ENCODE measurements around the gene CCDC192.

Gene CCDC192

DNA sequence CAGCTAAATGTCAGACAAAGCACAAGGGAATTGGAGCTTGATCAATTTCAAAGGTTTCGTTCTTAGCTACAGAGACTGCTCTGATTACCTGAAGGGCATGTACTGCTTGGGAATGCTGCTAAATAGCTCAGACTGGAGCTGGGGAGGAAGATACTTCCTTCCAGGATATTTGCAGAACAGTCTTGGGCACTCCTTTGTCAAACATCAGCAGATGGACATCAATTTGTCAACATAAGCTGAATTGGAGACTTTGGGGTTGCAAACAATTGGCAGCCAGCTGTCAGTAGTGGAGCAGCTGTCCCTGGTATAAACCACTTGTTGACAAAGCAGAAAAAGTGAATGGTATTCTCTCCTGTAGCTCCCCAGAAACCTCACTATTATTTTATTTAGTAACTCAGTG lies 182.0 kb downstream of the CCDC192 start:
- no peak for DNase-seq (ENCODE audit: low read depth)

DNA sequence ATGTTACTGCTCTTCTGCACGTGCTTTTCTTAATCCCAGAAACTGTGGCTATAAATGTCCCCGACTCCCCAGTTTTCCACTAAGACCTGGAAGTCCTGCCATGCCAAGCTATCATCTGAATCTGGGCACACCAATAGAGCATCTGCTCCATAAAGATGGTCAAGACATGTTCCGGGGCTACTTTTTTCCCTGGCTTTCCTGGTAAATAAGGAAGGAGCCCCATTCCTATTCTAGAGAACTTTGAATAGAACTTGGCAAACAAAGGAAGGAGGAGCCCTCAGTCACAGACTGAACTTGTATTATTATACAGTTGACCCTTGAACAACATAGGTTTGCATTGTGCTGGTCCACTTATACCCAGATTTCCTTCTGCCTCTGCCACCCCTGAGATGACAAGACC lies 182.9 kb downstream of the CCDC192 start:
- DNase-seq (ENCODE audit: low read depth) = no peak

DNA sequence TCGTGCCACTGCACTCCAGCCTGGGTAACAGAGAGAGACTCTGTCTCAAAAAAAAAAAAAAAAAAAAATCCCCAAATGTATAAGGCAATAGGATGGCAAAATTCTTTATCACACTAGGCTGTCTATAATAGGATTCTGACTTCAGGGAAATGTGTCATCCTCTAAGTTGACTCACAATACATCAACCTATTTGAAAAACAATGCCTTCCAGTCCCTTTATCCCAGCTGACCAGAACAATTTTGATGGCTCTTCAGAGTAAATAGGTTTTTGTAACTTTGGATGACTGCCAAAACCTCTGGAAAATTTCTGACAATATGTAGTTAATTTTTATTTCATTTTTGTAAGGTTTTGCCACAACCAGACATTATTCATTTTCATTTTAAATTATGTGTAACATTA lies 184.1 kb downstream of the CCDC192 start:
- DNase-seq (ENCODE audit: low read depth) = no peak

DNA sequence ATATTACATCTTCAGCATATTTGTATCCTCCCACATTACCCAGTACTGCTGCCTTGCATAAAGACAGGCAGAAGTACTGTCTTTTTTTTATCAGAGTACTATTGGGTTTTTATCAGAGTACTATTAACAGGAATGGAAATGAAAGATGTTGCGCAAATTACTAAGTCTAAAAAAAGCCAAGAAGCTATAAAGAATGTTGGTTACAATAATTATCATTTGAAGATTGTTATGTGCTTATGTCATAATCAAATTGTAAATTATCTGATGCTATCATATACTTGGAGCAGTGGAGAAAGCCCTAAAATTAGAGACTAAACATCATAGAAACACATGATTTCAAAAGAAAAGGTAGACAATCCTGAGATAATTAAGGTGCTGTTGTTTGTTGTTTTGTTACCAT lies 188.8 kb downstream of the CCDC192 start:
- no peak for DNase-seq (ENCODE audit: low read depth)

DNA sequence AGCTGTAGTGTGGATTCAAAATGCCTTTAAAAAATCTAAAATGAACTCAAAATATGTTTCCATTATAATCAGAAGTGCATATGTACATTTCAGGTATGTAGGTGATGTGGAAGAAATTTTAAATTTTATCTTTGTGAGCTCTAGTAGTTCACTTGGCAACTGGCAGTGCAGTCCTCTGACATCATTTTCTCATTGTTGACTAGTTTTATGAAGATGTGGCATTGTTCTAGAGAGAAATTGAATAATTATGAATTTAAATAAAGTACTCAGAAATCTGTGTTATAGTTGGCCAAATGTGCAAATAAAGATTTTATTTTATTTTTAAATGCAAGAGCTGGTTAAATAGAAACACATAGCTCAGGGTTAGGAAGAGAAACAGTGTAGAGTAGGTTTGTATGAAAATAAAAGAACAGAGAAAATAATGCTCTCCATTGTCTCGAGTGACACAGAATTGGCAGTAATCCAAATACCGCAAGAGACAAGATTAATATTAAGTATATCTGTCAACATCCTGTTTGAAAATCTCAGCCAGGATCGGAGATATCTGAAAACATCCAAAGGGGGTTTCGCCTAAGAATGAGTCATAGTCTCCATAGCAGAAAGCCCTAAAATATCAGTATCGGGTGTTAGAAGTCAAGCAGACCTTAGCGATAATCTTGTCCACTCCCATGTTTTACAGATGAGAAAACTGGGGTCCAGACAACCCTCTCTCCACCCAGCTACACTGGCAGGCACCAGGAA lies 189.4 kb downstream of the CCDC192 start:
- no peak for DNase-seq (ENCODE audit: low read depth)

DNA sequence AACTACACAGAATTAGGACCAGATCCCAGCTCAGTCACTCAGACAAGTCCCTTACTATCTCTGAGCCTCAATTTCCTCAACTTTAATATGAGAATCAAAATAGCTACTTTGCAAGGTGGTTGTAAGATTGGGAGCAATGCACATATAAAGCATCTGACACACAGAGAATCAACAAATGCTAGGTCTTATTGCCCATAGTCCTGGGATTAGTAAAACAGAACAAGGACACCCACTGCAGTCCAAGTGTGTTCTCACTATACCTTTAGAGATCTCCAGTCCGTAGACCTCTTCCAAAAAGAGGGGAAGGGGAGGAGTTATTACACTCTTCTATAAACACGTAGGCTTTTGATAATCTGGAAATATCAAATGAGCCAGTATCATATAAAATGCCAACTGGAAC lies 190.0 kb downstream of the CCDC192 start:
- no peak for DNase-seq (ENCODE audit: low read depth)

DNA sequence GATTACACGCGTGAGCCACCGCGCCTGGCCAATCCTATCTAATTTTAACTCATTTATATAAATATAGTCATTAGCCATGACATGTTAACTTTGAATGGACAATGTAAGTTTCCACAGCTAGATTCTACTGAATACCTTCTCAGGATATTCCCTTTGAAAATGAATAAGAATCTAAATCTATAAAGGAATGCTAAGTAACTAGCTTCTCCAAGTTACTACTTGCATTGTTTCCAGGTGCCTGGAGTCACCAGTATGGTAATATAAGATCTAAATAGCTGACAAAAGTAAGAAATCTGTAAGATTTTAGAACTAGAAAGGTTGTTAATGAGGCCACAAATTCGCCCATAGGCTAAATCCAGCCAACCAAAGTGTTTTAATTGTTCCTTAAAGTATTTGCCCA lies 191.3 kb downstream of the CCDC192 start:
- DNase-seq (ENCODE audit: low read depth) = no peak

DNA sequence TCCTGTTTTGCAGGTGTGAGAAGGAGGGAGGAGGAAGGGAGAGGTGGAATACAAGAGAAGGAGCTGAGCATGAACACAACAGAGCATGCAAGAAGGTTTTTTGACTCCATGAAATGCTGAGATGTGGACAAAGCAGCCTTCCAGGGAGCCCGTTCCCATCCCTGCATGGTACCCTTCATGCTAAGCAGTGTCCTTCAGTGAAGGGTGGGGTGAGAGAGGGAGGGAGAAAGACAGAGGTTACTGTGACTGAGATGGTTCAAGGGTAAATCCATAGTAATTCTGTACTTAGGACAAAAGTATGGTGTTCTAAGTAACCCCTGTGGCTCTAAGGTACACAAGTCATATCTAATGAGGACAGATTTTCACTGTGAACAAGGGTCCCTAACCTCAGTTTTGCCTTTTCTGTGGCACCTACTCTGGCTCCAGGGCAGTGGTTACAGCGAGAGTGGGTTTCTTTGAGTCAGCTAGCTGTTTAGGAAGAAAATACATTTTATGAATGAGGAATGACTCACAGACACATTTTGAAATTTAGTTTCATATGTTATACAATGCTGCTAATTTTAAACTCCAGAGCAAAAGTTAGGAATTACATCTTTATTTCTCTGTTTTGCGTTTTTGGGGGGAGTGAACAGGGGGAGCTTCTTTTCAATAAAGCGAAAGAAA lies 195.5 kb downstream of the CCDC192 start:
- no peak for DNase-seq (ENCODE audit: low read depth)

DNA sequence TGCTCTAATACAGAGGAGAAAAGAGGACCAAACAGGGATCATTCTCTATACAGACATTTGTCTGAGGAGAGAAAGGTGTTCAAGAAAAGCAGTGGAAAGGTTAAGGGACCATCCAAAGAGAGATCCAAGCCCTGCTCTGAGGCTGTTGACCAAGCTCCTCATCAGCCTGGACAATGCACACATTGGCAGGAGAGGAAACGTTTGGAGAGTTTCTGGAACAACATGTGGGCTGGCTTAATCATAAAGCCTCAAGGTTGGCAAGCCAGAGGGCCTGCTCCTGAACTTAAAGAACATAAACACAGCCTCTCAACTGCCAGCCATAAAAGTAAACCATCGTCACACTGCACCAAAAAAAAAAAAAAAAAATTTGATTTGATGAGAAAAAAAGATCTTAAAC lies 196.0 kb downstream of the CCDC192 start:
- no peak for DNase-seq (ENCODE audit: low read depth)

DNA sequence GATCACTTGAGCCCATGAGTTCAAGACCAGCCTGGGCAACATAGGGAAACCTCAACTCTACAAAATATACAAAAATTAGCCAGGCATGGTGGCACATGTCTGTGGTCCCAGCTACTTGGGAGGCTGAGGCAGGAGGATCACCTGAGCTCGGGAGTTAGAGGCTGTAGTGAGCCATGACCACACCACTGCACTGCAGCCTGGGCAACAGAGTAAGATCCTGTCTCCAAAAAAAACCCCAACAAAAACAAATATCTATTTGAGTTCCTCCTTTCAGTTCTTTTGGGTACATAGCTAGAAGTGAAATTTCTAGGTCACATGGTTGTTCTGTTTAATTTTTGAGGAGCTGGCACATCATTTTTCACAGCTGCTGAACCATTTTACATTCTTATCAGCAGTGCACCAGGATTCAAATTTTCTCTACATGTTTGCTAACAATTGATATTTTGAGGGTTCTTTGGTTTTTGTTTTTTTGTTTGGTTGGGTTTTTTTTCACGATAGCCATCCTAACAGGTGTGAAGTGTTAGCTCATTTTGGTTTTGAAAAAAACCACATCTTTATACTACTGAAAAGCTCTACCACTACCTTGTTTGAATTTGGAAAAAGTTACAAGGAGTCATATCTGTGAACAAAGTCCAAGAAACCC lies 203.5 kb downstream of the CCDC192 start:
- no peak for DNase-seq (ENCODE audit: low read depth)

DNA sequence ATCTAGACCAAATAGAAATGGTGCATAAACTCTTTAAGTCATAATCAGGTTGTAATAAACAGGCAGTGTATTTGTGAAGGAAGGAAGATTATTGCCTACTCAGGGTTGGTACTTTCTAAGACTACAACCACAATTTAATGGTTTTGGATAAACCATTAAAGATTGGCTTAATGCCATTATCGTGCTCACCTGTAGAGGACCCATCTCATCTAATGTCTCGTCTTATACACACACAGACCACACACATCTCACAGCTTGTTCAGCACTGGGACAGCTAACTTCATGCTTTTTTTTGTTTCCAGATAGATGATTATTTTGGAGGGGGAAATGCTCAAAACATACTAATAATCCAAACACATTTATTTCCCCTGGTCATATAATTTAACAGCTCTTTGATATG lies 204.7 kb downstream of the CCDC192 start:
- DNase-seq (ENCODE audit: low read depth) = no peak

DNA sequence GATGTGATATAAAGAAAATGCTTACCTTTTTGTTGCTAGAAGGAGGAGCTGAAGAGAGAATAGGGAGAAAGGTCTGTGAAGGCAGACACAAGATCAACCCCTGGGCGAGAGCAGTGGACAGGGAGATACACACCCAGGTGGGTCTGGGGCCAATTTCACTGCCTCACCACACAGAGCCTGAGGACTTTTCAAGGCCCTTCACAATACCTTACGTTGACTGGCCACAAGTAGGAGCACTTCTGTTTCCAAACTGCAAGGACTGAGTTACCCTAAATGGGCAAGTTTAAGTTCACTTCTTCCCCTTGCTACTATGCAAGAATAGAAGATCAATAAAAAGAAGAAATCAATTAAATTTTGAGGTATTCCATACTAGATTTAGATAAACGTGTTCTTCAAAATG lies 205.9 kb downstream of the CCDC192 start:
- DNase-seq (ENCODE audit: low read depth) = no peak

DNA sequence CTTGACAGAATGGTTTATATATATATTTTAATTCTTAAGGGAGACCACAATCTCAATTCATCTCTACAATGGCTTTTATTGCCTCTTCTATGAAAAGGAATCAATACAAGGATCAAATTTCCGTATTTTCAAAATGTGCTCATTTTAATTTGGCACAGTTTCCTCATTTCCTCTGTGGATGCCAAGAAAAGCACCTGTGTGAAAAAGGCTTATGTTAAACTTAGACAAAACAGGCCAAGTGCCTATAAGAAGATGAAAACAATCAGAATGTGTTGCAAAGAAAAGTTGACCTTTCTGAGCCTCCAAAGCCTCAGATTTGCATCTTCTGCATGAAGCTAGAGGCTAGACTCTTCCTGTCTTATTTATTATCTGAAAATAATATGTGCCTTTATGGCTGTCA lies 206.6 kb downstream of the CCDC192 start:
- DNase-seq (ENCODE audit: low read depth) = no peak

DNA sequence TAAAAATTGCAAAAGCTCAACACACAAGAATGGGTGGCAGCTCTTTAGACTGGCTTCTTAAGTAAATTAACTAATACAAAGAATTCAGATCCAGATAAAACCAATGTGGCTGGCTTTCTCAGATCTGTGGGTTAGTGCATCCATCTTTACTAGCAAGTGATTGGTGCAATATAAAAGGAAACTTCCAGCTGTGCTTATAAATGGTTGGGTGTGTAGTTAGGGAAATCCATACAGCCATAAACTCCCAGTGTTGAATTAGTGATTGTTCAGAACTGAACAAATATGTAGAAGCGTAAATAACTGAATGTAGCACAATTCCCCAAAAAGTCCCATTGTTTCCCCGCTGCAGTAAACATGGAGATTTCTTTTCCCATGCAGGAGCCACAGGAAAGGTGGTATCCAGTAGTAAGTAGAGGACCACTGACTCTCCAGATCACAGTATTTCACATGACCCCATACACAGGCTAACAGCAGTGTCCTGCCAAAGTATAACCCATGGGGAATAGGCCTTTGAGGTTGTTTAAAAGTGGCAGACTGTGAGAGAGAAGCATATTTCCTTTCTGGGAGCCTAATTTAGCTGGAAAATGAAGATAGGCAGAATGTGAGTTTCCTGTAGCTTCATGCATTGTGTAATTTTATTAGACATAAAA lies 207.2 kb downstream of the CCDC192 start:
- DNase-seq (ENCODE audit: low read depth) = no peak

DNA sequence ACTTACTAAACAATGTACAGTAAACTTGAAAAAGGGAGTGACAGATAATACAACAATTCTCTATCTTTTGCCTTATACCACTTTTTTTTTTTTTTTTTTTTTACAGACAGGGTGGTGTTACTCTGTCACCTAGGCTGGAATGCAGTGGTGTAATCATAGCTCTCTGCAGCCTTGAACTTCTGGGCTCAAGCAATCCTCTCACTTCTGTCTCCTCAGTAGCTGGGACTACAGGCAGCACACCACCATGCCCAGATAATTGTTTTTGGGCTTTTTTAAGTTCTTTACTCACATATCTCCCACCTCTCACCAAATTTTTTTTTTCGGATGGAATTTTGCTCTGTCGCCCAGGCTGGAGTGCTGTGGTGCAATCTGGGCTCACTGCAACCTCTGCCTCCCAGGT lies 208.4 kb downstream of the CCDC192 start:
- DNase-seq (ENCODE audit: low read depth) = no peak

DNA sequence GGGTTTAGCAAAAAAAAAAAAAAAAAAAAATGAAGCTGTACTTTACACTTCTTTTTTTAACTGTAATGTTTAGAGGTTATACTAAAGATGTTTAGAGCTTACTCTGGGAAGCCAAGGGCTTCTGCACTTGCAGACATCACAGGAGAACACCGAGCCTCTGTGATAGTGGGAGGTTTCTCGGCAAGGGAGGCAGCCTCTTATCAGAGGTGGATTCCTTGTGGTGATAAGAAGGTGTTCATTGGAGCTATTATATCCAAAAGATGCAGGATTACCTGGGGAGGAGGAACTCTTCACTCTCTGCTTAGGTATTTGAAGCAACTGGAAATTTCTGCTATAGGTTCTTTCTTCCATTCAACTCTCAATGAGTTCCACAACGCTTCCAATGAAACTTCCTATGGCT lies 209.2 kb downstream of the CCDC192 start:
- no peak for DNase-seq (ENCODE audit: low read depth)

DNA sequence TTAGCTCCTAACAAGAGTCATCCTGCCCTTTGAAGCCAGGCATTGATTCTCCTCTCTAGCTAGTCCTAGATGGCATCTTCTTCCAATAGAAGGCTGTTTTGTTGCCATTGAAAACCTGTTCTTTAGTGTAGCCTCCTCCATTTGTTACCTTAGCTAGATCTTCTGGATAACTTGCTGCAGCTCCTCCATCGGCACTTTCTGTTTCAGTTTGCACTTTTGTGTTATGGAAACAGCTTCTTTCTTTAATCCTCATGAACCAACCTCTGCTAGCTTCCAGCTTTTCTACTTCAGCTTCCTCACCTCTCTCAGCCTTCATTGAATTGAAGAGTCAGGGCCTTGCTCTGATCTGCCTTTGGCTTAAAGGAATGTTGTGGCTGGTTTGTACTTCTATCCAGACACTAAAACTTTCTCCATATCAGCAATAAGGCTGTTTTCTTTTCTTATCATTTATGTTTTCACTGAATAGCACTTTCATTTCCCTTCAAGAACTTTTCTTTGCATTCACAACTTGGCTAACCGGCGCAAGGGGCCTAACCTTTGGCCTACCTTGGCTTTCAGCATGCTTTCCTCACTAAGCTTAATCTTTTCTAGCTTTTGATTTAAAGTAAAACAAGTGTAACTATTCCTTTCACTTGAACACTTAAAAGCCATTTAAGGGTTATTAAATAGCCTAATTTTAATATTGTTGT lies 213.8 kb downstream of the CCDC192 start:
- DNase-seq (ENCODE audit: low read depth) = no peak

DNA sequence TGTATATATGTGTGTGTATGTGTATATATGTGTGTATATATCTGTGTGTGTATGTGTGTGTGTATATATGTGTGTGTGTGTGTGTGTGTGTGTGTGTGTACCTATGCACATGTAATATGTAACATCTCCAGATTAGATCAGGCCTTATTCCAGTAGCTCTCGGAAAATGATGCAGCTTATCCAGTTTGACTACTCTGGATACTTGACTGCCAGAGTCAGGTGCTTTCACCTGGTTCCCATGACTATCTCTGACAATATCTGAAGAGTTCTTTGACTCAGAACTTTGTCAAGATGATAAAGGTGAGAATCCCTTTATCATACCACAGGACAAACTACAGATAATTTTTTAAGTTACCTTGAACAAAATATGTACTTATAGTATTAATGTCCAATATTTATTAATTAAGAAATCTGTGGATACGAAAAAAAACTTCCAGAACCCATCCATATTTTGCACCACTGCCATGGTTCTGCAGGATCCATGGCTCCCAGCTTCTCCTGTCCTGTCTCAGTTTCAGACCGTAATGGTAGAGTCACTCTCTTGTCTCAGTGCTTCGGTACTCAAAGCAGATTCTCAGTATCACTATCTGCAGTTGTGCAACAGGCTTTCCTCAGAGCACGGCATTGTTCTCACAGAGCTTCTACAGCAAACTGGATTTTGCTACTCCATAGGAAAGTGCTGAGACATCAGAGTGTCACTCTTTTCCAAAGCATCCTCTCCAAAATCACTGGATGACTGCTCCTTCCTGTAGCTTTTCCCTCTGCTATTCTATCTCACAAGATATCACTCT lies 216.0 kb downstream of the CCDC192 start:
- DNase-seq (ENCODE audit: low read depth) = no peak

DNA sequence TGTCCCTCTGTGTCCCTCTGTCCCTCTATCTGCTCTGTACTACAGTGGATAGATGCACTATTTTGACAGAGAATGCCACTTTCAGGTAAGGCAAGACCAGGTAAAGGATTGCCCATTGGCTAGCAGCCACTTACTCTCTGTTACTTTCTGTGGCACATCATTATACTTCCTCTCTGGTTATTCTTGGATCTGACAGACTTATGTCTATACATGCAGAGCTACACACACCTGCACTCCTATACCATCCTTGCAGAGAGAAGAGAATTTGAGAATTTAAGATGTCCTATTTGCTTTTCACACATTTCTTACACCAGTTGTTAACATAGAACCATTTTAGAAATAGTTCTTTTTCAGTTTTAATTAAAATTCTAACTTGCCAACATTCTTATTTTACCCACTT lies 216.6 kb downstream of the CCDC192 start:
- no peak for DNase-seq (ENCODE audit: low read depth)

DNA sequence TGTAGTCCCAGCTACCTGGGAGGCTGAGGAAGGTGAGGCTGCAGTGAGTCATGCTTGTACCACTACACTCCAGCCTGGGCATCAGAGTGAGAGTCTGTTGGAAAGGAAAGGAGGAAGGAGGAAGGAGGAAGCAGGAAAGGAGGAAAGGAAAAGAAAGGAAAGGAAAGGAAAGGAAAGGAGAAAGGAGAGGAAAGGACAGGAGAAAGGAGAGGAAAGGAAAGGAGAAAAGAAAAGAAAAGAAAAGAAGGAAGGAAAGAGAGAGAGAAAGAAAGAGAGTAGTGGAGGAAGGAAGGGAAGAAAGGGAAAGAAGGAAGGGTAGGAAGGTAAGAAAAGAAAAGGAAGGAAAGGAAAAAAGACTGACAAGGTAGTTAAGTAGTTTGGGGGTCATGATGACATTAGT lies 217.7 kb downstream of the CCDC192 start:
- no peak for DNase-seq (ENCODE audit: low read depth)

DNA sequence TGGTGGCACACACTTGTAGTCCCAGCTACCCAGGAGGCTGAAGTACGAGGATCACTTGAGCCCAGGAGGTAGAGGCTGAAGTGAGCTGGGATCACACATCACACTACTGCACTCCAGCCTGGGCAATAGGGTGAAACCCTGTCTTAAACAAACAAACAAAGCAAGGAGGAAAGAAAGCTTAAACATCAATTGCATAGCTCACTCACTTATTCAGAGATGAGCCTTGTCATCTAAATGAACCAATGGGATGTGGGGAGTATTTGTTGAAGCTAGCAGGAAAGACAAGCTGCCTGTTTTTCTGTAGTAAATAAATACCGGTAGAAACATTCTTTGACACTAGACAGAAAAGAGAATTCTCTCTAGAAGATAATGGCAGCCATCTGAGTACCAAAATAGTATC lies 219.4 kb downstream of the CCDC192 start:
- no peak for DNase-seq (ENCODE audit: low read depth)

Measured in T-helper 22 cell (primary cell).